SK-N-SH (cell line): ENCODE results near the gene MCTP2.

Source experiments
- CHD2 ChIP-seq: fragments of 150-350 bp; IDR thresholded peaks from 2 replicates; pipeline ENCODE4 v1.6.1; 2018; ENCODE audit warnings: low read length; ENCODE audit not compliant: partially characterized antibody
- CTCF ChIP-seq: fragments of 200-600 bp; sonication (generic); IDR thresholded peaks from 2 replicates; pipeline ENCODE4 v1.6.1; 2017; ENCODE audit warnings: antibody characterized with exemption, mild to moderate bottlenecking, moderate library complexity
- IRF3 ChIP-seq: fragments of 150-350 bp; IDR thresholded peaks from 2 replicates; pipeline ENCODE4 v1.6.1; 2016; ENCODE audit warnings: mild to moderate bottlenecking, low read depth, low read length
- JUND ChIP-seq: IDR thresholded peaks from 2 replicates; pipeline ENCODE4 v1.4.0; 2012
- MXI1 ChIP-seq: IDR thresholded peaks from 2 replicates; pipeline ENCODE4 v1.6.1; 2012; ENCODE audit warnings: mild to moderate bottlenecking, low read depth, low read length, improper control_type of control experiment
- RFX5 ChIP-seq: IDR thresholded peaks from 2 replicates; pipeline ENCODE4 v1.6.1; 2012; ENCODE audit warnings: mild to moderate bottlenecking, improper control_type of control experiment, low read length
- YY1 ChIP-seq: IDR thresholded peaks from 2 replicates; pipeline ENCODE4 v1.4.0; 2012; ENCODE audit warnings: low read depth, mild to moderate bottlenecking

- TF ChIP-seq YY1: no peak
- no peak for TF ChIP-seq CHD2
- TF ChIP-seq RFX5: no peak
- TF ChIP-seq JUND: no peak
- no peak for TF ChIP-seq CTCF
- no peak for TF ChIP-seq MXI1
- TF ChIP-seq IRF3: no peak
Measured at GRCh38 chr15:94476686-94477085, 245.3 kb downstream of the MCTP2 start.
